Psoas muscle (tissue), 8 donors: ENCODE measurements around the gene GTSE1. TPM values are rescaled to one million over a fixed set of nuclear protein-coding genes. Genes with fewer than 3 reads are reported as not detected.
A peak's percentile ranks its signal among the peaks of the same experiment; 100 is the strongest.

Experiments used
- ATAC-seq, 4 donors: fragments of 200-7000 bp; cut with Tn5 transposase; one replicate each; pipeline ENCODE4 v1.9.1; 2020; ENCODE audit warnings: moderate library complexity in 3 of 4, mild to moderate bottlenecking in 2 of 4
- DNase-seq, 2 donors: peaks; one replicate each; pipeline ENCODE4 v3.0.0-alpha.2; 2020
- H3K27ac ChIP-seq: fragments of 200-600 bp; one replicate; pipeline ENCODE4 v1.8.0; 2022
- H3K27me3 ChIP-seq, 3 donors: fragments of 200-600 bp in 1 of 3; one replicate each; pipeline versions ENCODE4 v1.6.1 to v1.8.0; 2013 to 2022; ENCODE audit warnings: low read length in 2 of 3, mild to moderate bottlenecking in 2 of 3, moderate library complexity in 1 of 3; ENCODE audit not compliant: insufficient read depth in 3 of 3
- H3K36me3 ChIP-seq, 2 donors: fragments of 200-600 bp in 1 of 2; one replicate each; pipeline versions ENCODE4 v1.6.1 to v1.8.0; 2013 to 2022; ENCODE audit warnings: low read depth in 1 of 2, mild to moderate bottlenecking in 1 of 2, moderate library complexity in 1 of 2; ENCODE audit not compliant: insufficient read depth in 1 of 2
- H3K4me1 ChIP-seq: fragments of 200-600 bp; one replicate; pipeline ENCODE4 v1.8.0; 2022
- H3K4me3 ChIP-seq: fragments of 200-600 bp; one replicate; pipeline ENCODE4 v1.8.0; 2022; ENCODE audit warnings: mild to moderate bottlenecking
- H3K9me3 ChIP-seq: fragments of 200-600 bp; one replicate; pipeline ENCODE4 v1.8.0; 2022
- WGBS, 3 donors: extraction: QIAGEN DNeasy Blood & Tissue Kit; methylation state at CpG; one replicate each; pipeline versions ENCODE4 v1.1.6 to v1.1.7; 2013; 5-methylcytosine and 5-hydroxymethylcytosine counted together
- intact Hi-C, 2 donors: fragments of 100-400 bp; cut with DNase I; formaldehyde crosslinking; loops; one replicate each; pipeline versions ENCODE4 v1.11.0 to v1.14.2; 2022
- polyA plus RNA-seq, 3 donors: library from polyadenylated mRNA; stranded (reverse); fragments of 200-250 nt; gene quantifications; one replicate each; pipeline ENCODE4 v1.2.3, GENCODE V29; 2013
- total RNA-seq, 4 donors: library from RNA; stranded (reverse); fragmentation: NEBNext Ultra II Directional in 2 of 4; extraction: Animal tissue kit (Norgen Biotek cat#: 25700) in 2 of 4; gene quantifications; one replicate each; pipeline versions ENCODE4 v1.2.1 to v1.2.4, GENCODE V29; 2021 to 2023
- TF ChIP-seq, protein P1 (sequence below): fragments of 200-600 bp; IDR thresholded peaks from one replicate; pipeline ENCODE4 v1.8.0; 2022; ENCODE audit warnings: antibody characterized with exemption
- donor health status: healthy with polysubstance abuse.
- donor health status: DM: no; HTN: no; CAD: no; lungs with moderate emphysema.
- donor health status: Bipolar disorder and iron deficiency.
- donor health status: healthy.
- donor health status: DM: yes; HTN: yes; CAD: no.
- donor health status: DM: no; HTN: no; CAD: no.
- donor health status: DM: no; HTN: no; CAD: no.
- donor health status: DM: yes; HTN: yes; CAD: no.

Gene GTSE1
- total and polyA plus RNA-seq, 7 donors = 0.04 to 0.47 (median 0.16) TPM; not detected in 1

GRCh38 chr22:46355996-46356471, 59.4 kb downstream of the GTSE1 start:
- Histone ChIP-seq H3K9me3 (no peaks in the 10 kb centered on the region), H3K36me3 (peaks cover 4 to 77% of the 10 kb centered on the region in 2 donors), H3K27me3 (no peaks in the 10 kb centered on the region), H3K4me1 (peaks cover 9% of the 10 kb centered on the region), H3K4me3 (no peak overlapping the region), H3K27ac (no peak overlapping the region)
- no peak for ATAC-seq
- intact Hi-C loops = loop anchor here in 1 of 2 donors (5.0 kb wide), 1 partner anchor 36 kb away; no protein-coding TSS in a partner anchor
- DNase-seq = peak in 1 of 2 donors; percentile 52
- WGBS, 3 donors = 45 to 53% (median 53%) methylated on average over 12 of the region's 12 CpGs
- TF ChIP-seq, protein P1, sequence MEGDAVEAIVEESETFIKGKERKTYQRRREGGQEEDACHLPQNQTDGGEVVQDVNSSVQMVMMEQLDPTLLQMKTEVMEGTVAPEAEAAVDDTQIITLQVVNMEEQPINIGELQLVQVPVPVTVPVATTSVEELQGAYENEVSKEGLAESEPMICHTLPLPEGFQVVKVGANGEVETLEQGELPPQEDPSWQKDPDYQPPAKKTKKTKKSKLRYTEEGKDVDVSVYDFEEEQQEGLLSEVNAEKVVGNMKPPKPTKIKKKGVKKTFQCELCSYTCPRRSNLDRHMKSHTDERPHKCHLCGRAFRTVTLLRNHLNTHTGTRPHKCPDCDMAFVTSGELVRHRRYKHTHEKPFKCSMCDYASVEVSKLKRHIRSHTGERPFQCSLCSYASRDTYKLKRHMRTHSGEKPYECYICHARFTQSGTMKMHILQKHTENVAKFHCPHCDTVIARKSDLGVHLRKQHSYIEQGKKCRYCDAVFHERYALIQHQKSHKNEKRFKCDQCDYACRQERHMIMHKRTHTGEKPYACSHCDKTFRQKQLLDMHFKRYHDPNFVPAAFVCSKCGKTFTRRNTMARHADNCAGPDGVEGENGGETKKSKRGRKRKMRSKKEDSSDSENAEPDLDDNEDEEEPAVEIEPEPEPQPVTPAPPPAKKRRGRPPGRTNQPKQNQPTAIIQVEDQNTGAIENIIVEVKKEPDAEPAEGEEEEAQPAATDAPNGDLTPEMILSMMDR = no peak

DNA sequence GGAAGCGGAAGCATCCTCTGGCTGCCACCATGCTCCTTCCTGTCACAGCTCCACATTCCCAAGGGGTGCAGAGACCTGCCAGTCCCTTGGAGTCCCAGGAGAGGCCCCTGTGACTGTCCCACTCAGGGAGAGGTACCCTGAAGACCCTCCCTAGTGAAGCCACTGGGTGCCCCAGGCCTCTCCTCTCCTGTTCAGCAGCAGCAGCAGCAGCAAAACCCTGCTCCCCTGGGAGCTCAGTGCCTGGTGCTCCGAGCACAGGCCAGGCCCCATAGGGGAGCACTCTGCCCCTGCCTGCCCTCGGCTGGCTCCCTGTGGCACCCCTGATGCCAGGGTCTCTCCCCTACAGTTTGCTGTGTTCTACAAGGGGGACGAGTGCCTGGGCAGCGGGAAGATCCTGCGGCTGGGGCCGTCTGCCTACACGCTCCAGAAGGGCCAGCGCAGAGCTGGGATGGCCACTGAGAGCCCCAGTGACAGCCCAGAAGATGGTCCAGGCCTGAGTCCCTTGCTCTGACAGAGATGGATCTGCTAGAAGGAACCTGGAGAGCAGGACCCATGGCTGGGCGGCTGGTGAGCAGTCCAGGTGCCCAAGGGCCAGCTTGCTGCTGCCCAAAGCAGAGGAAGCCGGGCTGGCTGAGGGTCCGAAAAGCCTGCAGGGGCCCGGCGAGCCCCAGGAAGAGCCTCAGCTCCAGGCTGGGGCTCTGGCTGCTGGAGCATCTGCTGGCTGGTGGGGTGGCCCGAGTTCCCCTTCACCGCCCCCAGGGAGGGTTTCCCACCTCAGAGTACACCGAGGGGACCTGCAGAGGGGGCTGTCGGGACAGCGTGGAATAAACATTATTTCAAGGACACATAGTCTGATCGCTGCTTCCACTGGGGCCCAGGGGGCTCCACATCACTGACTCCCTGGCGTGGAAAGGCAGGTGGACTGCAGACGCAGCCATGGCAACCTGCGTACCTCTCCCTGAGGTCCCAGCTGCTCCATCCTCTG, 60.1 kb downstream of the GTSE1 start:
- Histone ChIP-seq H3K4me1 (peaks cover 9% of the 10 kb centered on the region), H3K36me3 (peaks cover 2 to 70% of the 10 kb centered on the region in 2 donors), H3K9me3 (no peaks in the 10 kb centered on the region), H3K27ac (no peak overlapping the region), H3K27me3 (no peaks in the 10 kb centered on the region), H3K4me3 (no peak overlapping the region)
- WGBS, 3 donors = 87 to 88% (median 87%) methylated on average over 23 of the region's 23 CpGs
- TF ChIP-seq, protein P1 = no peak
- ATAC-seq = no peak
- intact Hi-C loops = loop anchor here in 1 of 2 donors (5.0 kb wide), 1 partner anchor 36 kb away; no protein-coding TSS in a partner anchor
- peak in 1 of 2 donors; percentile 52 for DNase-seq

DNA sequence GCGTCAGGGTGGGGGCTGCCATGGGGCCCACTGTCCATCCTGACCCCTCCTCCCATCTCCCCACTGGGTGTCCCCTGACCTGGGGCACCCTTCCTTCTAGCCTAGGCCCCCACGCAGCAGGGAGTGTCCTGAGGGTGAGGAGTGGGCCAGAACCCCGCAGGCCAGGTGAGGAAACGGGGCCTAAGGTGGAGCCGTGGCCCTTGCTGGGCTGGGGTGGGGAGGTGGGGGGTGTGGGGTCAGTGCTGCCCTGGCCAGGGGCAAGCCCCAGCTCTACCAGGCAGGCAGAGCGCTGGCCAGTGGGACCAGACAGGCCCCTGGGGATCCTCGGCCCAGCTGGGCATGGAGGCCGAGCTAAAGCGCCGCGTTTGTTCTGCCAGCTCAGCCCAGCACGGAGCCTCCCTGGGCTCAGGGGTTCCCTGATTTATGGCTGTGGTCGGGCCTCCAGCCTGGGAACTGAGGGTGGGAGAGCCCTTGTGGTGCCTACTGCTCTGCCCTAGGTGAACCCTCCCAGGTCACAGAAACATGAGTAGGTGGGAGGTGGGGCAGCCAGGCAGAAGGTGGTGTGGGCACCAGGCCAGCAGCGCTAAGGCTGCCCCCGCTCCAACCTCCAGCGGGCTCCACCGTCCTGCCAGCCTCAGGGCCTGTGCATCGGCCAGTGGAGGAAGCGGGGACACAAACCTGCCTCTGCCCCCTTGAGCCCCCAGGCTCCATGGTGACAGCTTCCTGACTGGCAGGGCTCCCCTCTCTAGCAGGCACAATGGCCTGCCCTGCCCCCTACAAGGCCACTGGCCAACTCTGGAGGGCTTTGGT, 61.2 kb downstream of the GTSE1 start:
- no peak overlapping the region for H3K27ac ChIP-seq
- H3K4me3 ChIP-seq = no peak overlapping the region
- TF ChIP-seq, protein P1 = no peak
- 69 to 85% (median 76%) methylated on average over 17 to 19 of the region's 19 CpGs for WGBS, 3 donors
- ATAC-seq (no peak), DNase-seq (no peak)
- H3K9me3 ChIP-seq = no peaks in the 10 kb centered on the region
- intact Hi-C loops = loop anchor here in 1 of 2 donors (5.0 kb wide), 1 partner anchor 34 kb away; no protein-coding TSS in a partner anchor
- peaks cover 0 to 59% of the 10 kb centered on the region in 2 donors for H3K36me3 ChIP-seq
- peaks cover 6% of the 10 kb centered on the region for H3K4me1 ChIP-seq
- no peaks in the 10 kb centered on the region for H3K27me3 ChIP-seq

GRCh38 chr22:46358766-46359165, 62.1 kb downstream of the GTSE1 start:
- WGBS, 3 donors = 93 to 96% (median 95%) methylated on average over 6 of the region's 6 CpGs
- TF ChIP-seq, protein P1 = no peak
- Histone ChIP-seq H3K36me3 (peaks cover 0 to 50% of the 10 kb centered on the region in 2 donors), H3K27ac (no peak overlapping the region), H3K4me3 (no peak overlapping the region), H3K4me1 (no peaks in the 10 kb centered on the region), H3K27me3 (peaks cover 0 to 4% (median 0%) of the 10 kb centered on the region in 3 donors), H3K9me3 (no peaks in the 10 kb centered on the region)
- DNase-seq = no peak
- intact Hi-C loops = loop anchor here in 1 of 2 donors (5.0 kb wide), 1 partner anchor 34 kb away; no protein-coding TSS in a partner anchor
- no peak for ATAC-seq
